Central memory CD8-positive, alpha-beta T cell (primary cell): ENCODE results near the gene C11orf58.

Source experiments
- ATAC-seq: fragments of 150-1000 bp; cut with Tn5 transposase; replicated peaks from 2 replicates; pipeline ENCODE4 v1.10.0; 2022; ENCODE audit warnings: mild to moderate bottlenecking, moderate FRiP score, moderate number of reproducible peaks; ENCODE audit not compliant: poor library complexity, severe bottlenecking; ENCODE audit errors: extremely low read depth
- DNase-seq, 2 donors: peaks; one replicate each; pipeline ENCODE4 v3.0.0; 2021; ENCODE audit warnings: low spot score in 2 of 2
- H3K27ac Mint-ChIP-seq: one replicate; pipeline ENCODE4 v1.8.0; 2022; ENCODE audit warnings: low read depth, mild to moderate bottlenecking, moderate library complexity, mixed read lengths
- H3K27me3 Mint-ChIP-seq: one replicate; pipeline ENCODE4 v1.8.0; 2022; ENCODE audit warnings: mixed read lengths
- H3K36me3 Mint-ChIP-seq: one replicate; pipeline ENCODE4 v1.8.0; 2022; ENCODE audit warnings: mild to moderate bottlenecking, moderate library complexity, mixed read lengths; ENCODE audit not compliant: insufficient read depth
- H3K4me1 Mint-ChIP-seq: one replicate; pipeline ENCODE4 v1.8.0; 2022; ENCODE audit warnings: mixed read lengths
- H3K4me3 Mint-ChIP-seq: one replicate; pipeline ENCODE4 v1.8.0; 2022; ENCODE audit warnings: mild to moderate bottlenecking, moderate library complexity, mixed read lengths
- H3K9me3 Mint-ChIP-seq: one replicate; pipeline ENCODE4 v1.8.0; 2022; ENCODE audit warnings: mixed read lengths

Gene C11orf58

DNA sequence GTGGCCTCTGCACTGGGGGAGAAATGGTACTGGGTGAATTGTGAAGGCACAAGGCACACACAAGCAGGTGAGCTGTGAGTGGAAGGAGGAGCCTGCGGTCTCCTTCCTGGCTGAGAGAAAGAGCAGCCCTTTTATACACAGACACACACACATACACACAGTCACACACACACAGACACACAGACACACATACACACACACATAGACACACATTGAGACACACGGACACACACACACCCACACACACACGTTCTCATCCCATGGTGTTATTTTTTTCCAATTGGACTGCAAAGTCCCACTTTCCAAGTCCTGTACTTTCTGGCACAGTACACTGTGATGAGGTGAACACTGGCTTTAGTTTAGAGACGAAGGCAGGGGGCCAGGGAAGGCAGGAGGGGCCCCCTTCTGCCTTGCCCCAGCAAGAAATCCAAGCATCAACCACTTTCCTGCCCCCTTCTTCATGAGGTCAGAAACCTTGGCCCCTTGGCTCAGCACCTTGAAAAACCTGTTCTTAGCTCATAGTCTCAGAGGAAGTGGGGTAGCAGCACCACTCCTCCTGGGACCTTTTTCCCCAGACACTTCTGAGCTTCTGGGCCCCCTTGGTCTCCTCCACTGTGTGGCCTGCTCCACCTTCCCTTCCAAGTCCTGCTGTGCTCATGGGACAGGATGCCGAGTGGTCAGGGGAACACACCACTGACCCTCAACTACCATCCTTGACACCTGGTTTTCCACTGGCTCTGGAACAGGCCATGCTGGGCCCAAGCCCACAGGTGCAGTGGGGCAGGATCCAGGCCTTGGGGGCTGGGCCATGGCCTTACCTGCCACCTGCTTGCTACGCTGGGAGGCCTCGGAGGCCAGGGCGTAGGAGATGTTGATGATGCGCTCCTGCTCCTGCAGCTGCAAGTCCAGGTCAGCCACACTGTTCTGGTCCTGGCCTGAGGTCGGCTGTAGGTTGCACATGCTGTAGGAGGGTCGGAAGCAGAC, 43.8 kb downstream of the C11orf58 start:
- ATAC-seq: no peak
- Mint-ChIP-seq H3K4me3 (no peak overlapping the region), H3K36me3 (no peaks in the 10 kb centered on the region), H3K27ac (no peak overlapping the region), H3K4me1 (no peaks in the 10 kb centered on the region), H3K27me3 (no peaks in the 10 kb centered on the region), H3K9me3 (no peaks in the 10 kb centered on the region)
- DNase-seq: no peak

DNA sequence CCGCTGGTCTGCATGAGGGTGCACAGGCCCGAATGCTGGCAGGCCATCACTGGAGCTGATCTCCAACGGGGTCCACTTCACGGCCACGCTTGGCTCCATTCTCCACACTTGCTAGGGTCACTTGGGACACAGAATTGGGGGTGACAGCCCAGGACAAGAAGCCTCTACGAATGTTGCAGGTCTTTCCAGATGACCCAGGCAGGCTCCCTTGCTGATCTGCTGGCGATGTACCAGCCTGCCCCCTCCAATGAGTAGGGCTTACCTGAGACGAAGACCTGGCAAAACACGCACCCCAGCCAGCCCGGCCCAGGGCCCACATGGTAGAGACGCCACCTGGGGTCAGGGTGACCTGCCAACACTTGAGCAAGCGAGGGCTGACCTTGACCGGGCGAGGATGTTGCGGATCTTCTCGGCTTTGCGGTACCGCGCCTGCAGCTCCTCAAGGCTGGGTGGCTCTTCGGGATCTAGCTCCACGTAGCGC, 44.9 kb downstream of the C11orf58 start:
- H3K4me1 Mint-ChIP-seq: no peaks in the 10 kb centered on the region
- no peaks in the 10 kb centered on the region for H3K36me3 Mint-ChIP-seq
- no peaks in the 10 kb centered on the region for H3K27me3 Mint-ChIP-seq
- DNase-seq (no peak), ATAC-seq (no peak)
- no peak overlapping the region for H3K4me3 Mint-ChIP-seq
- H3K27ac Mint-ChIP-seq: no peak overlapping the region
- no peaks in the 10 kb centered on the region for H3K9me3 Mint-ChIP-seq

DNA sequence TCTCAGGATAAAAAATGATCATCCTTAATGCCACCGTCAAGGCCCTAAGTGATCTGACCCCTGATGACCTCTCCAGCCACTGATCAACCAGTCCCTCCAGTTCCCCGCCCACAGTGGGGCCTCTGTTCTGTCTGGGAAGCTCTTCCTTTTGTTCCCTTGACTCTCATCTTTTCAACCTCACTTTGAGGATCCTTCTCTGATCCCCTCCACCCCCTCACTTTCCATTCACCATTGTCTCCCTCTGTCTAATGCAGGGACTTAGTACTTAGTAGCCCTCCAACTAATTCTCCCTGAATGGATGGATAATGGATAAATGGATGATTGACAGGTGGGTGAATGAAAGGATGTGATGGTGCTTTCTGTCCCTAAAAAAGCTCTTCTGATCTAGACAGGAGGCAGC, 45.6 kb downstream of the C11orf58 start:
- no peak for ATAC-seq
- H3K27ac Mint-ChIP-seq: no peak overlapping the region

DNA sequence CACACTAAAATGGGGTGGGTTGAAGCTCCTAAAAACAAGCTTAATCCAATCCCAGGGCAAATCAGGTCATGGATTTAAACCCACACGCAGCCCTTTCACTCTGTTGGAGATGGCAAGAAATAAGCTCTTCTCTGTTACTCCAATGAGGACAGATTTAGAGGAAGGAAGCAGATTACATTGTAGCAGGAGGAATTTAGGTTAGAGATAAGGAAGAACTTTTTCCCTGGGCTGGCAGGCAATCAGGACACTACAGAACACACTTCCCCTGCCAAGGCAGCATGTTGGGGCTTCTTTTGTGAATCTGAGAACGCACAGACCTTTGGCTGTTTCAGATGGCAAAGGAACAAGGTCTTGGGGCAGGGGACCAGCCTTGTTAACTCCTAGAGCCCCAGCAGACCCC, 46.2 kb downstream of the C11orf58 start:
- H3K27ac Mint-ChIP-seq: no peak overlapping the region
- peaks cover 2% of the 10 kb centered on the region for H3K36me3 Mint-ChIP-seq
- DNase-seq (no peak), ATAC-seq (no peak)
- H3K9me3 Mint-ChIP-seq: no peaks in the 10 kb centered on the region
- no peak overlapping the region for H3K4me3 Mint-ChIP-seq
- H3K4me1 Mint-ChIP-seq: no peaks in the 10 kb centered on the region
- no peaks in the 10 kb centered on the region for H3K27me3 Mint-ChIP-seq

More for the DNA sequence above, 45.6 kb downstream of the C11orf58 start:
- Mint-ChIP-seq H3K27me3 (no peaks in the 10 kb centered on the region), H3K9me3 (no peaks in the 10 kb centered on the region), H3K4me3 (no peak overlapping the region), H3K4me1 (no peaks in the 10 kb centered on the region), H3K36me3 (no peaks in the 10 kb centered on the region)
- DNase-seq: no peak

DNA sequence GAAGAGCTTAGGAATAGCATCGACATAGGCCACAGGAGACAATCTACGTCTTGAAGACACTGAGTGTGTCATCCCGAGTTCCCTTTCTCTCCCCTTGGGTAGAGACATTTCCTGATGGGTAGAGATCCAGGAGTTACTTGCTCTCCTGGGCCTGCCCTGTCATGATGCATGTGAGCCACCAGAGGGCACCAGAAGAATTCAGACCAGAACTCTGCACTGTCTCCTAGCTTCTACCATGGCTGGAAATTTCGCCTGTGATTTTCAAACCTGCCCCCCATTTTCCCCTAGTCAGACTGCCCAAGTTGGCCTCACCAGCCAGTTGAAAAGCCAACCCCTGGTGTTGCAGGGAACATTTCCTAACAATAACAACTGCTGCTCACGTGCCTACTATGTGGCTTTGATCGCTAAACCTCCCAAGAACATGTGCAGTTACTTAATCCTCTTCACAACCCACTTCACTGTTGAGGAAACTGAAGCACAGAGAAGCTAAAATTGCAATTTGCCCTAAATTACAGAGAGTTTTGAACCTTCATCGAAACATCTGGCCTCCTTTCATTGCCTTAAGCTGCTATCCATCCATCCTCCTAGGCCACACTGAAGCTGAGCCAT, 47.2 kb downstream of the C11orf58 start:
- peaks cover 2% of the 10 kb centered on the region for H3K36me3 Mint-ChIP-seq
- no peaks in the 10 kb centered on the region for H3K27me3 Mint-ChIP-seq
- no peak overlapping the region for H3K4me3 Mint-ChIP-seq
- H3K9me3 Mint-ChIP-seq: no peaks in the 10 kb centered on the region
- H3K27ac Mint-ChIP-seq: no peak overlapping the region
- ATAC-seq (peak; percentile 57), DNase-seq (peak in 1 of 2 donors; percentile 18)
- H3K4me1 Mint-ChIP-seq: no peaks in the 10 kb centered on the region

DNA sequence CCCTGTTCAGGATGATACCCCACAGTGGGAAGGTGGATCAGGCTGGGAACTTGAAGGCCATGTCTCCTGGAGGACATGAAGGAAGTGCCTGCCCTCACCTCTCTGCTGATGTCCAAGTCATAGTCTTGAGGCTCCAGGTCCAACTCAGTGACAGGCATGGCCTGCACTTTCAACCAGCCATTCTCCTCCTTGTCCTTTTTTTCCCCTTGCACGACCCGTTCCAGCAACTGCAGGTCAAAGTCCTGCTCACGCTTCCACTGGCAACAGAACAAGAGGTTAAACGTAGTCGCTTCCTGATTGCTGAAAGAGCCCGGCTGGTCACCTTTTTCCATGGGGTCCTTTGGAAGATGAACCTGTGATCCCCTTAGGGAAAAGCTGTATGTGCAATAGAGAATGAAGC, 47.7 kb downstream of the C11orf58 start:
- ATAC-seq: no peak
- H3K4me3 Mint-ChIP-seq: no peak overlapping the region
- H3K4me1 Mint-ChIP-seq: no peaks in the 10 kb centered on the region
- no peaks in the 10 kb centered on the region for H3K9me3 Mint-ChIP-seq
- DNase-seq: no peak
- H3K27ac Mint-ChIP-seq: no peak overlapping the region
- no peaks in the 10 kb centered on the region for H3K27me3 Mint-ChIP-seq
- peaks cover 2% of the 10 kb centered on the region for H3K36me3 Mint-ChIP-seq

DNA sequence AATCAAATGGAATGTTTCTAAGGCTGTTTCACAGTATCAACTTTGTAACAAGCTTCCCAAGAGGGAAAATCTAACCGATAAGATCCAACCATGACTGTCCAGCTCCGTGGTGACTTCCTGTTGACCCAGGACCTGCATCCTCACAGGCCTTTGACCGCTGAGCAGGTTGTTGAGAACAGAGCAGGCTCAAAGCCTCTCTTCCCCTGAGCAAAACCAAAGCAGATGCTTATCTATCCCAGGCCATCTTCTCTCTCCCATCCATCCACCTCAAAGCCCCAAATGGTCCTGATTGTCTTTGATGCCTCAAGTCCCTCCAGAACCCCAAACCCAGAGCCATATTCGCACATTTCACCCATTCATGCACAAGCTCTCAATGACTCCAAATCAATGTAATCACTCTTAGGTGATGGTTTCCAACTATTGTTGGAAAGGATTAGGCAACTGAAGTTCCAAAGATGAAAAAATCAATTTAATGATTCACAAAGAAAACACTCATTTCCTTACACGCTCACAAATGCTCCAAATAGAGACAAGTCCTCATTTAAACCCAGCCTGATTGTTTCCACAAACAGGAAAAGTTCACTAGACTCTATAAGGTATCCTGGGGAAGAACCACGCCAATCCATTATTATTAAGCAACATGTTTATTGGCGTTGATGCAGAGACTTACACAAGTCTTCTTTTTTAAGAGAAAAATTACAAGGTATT, 48.7 kb downstream of the C11orf58 start:
- Mint-ChIP-seq H3K9me3 (no peaks in the 10 kb centered on the region), H3K27me3 (no peaks in the 10 kb centered on the region), H3K36me3 (peaks cover 2% of the 10 kb centered on the region), H3K4me1 (no peaks in the 10 kb centered on the region), H3K4me3 (no peak overlapping the region), H3K27ac (no peak overlapping the region)
- ATAC-seq (no peak), DNase-seq (no peak)

DNA sequence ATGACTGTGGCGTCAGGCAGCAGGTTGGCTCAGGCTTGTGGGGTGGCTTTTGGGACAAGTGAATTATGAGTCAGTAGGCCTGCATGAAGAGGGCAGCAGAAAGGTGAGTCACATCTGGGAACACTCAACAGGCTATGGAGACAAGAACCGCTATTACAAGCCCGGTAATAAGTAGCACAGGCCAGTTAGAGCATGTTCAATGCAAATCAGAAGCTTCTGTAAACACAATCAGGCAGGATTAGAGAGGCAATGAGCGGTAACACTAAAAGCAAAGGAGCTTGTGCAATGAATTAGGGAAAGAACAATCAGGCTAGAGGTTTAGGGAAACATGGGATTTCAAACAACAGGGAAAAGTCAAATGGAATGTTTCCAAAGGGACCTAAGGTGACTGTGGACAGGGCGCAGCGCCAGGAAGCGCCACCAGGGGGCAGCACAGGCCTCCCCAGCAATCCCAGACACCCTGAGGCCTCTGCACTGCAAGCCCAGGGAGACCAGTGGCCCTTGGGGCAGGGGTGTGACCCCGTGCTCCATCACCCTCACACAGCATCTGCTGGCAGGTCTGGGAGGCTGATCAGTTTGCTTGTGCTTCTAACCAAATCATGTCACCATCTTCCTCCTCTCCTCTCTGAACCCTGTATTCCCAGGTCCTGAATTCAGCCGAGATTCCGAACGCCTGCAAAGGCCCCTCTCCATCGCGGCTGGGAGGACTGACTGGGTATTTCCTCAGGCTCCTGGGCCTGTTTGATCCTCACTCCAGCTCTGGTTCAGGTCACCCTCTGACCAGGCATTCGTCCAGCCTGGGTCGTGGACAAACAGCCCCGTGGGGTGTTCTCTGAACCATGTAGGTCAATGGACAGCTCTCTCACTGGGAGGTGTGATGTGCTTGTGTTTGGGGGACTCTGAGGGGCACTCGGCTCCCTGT, 50.0 kb downstream of the C11orf58 start:
- no peak overlapping the region for H3K4me3 Mint-ChIP-seq
- no peaks in the 10 kb centered on the region for H3K4me1 Mint-ChIP-seq
- no peaks in the 10 kb centered on the region for H3K27me3 Mint-ChIP-seq
- peaks cover 2% of the 10 kb centered on the region for H3K36me3 Mint-ChIP-seq
- H3K27ac Mint-ChIP-seq: no peak overlapping the region
- DNase-seq: peak; percentile 20 to 33
- no peak for ATAC-seq
- H3K9me3 Mint-ChIP-seq: no peaks in the 10 kb centered on the region

DNA sequence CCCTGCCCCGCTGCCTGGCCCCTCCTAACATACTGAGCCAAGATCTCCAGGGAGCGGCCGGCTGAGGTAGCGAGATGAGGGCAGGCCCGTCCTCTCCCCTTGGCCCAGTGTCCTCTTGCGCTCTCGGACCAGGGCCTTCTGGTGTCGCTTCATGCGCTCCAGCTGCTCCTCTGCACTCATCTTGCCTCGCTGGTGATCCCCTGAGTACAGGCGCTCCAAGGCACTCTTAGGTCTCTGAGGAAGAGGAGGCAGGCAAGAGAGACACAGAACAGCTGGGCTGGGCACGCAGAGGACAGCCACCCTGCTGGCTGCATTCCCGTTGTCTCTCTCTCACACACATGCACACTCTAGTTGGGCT, 50.6 kb downstream of the C11orf58 start:
- H3K4me1 Mint-ChIP-seq: no peaks in the 10 kb centered on the region
- no peak overlapping the region for H3K4me3 Mint-ChIP-seq
- H3K36me3 Mint-ChIP-seq: peaks cover 2% of the 10 kb centered on the region
- H3K9me3 Mint-ChIP-seq: no peaks in the 10 kb centered on the region
- ATAC-seq (no peak), DNase-seq (no peak)
- H3K27ac Mint-ChIP-seq: no peak overlapping the region
- H3K27me3 Mint-ChIP-seq: peaks cover 2% of the 10 kb centered on the region

DNA sequence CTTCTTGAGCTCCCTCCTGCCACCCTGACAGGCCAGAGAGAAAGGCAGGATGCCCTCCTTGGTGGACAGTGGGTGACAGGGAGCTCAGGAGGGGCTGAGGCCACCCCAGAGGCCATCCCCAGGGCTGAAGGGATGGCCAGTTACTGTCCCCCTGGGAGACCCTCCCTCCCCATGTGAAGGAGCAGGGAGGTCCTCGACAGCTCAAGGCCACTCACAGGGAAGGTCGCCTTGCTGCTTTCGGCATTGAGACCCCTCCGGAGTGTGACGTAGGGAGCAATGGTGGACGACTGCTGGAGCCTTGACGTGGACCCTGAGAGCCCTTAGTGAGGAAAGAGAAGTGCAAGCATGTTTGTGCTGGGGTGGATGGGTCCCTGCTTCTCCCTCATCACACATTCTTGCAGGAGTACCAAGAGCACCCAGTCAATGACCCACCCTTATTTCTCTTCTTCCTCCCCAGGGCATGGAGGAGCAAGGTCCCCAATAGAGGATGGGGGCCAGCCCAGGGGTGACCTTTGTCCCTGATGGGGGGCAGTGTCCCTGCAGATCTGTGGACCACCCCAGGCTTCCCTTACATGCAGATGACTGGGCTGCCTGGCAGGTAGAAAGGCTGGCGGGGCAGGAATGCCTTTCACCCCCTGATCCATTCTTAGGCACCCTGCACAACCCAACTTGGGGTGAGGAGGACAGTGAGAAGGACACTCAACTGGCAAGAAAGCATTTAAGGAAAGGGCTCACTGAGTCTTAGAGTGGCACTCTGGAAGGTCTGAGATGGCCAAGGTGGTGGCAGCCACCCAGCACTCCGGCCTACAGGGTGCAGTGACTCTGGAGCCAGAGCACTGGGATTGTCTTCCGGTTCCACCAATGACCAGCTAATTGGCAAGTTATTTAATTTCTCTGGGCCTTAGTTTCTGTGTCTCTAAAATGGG, 51.4 kb downstream of the C11orf58 start:
- no peaks in the 10 kb centered on the region for H3K9me3 Mint-ChIP-seq
- peaks cover 10% of the 10 kb centered on the region for H3K27me3 Mint-ChIP-seq
- H3K27ac Mint-ChIP-seq: no peak overlapping the region
- ATAC-seq (no peak), DNase-seq (no peak)
- no peaks in the 10 kb centered on the region for H3K4me1 Mint-ChIP-seq
- H3K4me3 Mint-ChIP-seq: no peak overlapping the region
- H3K36me3 Mint-ChIP-seq: peaks cover 5% of the 10 kb centered on the region

DNA sequence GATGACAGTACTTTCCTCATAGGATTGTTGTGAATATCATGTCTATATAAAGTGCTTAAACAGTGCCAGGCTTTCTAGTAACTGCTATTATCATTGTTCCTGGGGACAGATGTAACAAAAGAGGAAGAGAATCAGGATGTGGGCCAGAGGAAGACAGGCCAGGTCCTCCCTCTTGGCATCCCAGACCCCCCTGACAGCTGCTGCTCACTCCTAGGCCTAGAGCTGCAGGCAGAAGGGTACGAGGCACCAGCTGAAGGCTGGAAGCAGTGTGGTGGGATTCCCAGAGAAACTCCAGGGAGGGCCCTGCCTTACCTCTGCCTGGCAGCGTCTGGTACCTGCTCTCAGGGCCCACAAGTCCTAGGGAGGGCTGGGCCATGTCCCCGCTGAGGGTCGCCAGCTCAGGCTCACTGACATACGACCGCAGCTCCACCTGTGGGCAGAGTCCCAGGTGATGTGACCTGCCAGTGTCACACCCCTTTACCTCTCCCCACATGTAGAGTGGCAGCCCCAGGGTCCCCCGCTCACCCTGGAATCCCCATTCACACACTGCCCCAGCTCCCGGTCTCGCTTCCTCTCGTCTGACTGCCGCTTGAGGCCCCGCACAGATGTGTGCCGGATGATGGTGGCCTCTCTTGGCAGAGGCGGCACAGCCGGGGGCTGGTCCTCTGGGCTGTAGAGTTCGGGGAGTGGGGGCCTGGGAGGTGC, 52.2 kb downstream of the C11orf58 start:
- DNase-seq (no peak), ATAC-seq (peak; percentile 36)
- no peaks in the 10 kb centered on the region for H3K9me3 Mint-ChIP-seq
- peaks cover 5% of the 10 kb centered on the region for H3K36me3 Mint-ChIP-seq
- H3K27me3 Mint-ChIP-seq: peaks cover 14% of the 10 kb centered on the region
- H3K27ac Mint-ChIP-seq: no peak overlapping the region
- no peaks in the 10 kb centered on the region for H3K4me1 Mint-ChIP-seq
- no peak overlapping the region for H3K4me3 Mint-ChIP-seq
